ENCODE results near the gene SLC6A7. TPM values are rescaled to one million over a fixed set of nuclear protein-coding genes. Genes with fewer than 3 reads are reported as not detected.

The SLC6A7 gene
- total RNA-seq, result not detected

DNA sequence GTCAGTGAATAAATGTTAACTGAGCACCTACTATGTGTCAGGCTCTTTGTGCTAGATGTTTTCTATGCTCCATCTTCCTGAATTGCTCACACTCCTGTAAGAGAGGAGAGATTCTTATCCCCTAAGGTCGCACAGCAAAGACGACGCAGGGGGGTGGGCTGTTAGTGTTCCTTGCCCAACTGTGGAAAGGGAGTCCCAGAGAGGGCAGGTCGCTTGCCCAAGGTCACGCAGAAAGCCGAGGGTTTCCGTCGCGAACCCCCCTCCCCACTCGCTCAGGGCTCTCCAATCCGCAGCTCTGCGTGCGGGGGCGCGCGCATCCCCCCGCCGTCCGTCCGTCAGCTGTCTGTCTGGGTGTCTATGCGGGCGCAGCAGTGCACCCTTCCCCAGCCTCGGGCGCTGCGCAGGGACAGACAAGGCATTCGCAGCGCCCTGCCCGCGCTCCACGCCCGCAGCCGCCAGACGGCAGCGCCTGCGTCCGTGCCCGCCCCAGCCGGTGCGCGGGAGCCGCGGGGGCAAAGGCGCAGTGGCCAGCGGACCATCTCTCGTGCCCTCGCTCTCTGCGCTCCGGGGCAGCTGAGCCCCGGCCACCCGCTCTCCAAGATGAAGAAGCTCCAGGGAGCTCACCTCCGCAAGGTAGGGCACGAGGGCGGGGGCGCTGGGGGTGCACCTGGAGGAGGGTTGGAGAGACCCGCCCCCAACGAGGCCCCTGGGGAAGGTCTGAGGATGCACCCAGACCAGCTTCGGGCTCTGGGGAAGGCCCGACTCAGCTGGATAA, at the start of gene SLC6A7:
Gene SLC6A7 (plus strand): TSS at position 335 of the 775 bp plus-strand sequence. CDS start 266 bp downstream, at position 601.
- no peak for DNase-seq

DNA sequence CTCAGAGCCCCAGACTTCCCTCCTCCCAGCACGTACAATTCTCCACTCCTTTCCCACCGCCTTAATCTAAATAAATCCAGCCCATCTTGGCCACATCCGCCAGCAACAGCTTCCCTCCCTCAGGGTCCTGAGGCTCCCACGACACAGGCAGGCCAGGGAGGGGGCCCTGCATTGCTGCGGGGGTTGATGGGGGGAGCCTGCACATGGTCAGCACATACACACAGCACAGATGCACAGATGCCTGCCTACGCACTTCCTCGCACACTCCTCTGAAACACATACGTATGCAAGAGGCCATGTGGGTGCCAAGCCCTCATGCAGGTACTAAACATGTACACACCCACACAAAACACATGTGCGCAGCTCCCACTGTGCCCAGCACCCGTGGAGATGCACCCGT, 49.0 kb upstream of the SLC6A7 start:
- DNase-seq, result peak; percentile 72

DNA sequence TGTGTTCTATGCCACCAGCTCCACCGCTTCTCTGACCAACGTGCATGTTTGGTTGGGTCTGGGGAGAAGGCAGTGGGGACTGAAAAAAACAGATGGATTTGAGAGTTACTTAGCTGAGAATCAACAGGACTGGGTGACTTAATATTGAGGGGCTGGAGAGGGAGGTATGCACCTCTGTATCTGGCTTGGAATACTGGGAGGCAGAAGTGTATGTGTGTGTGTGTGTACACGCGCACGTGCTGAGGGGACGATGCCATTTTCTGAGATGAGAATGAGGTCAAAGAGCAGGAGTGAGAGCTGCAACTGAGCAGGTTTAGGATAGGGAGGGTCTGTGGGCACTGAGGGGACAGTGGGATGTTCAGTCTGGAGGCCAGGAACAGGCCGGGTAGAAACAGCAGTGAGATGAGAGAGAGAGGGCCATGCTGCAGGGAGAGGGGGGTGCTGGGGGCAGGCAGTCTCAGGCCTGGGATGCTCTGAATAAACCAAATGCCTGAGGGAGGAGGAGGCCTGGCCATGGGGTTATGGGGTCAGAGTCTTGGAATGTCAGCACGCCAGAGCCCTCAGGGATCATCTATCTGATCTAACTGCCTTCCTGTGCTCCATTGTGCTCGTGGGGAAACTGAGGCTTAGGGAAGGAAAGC, 48.2 kb upstream of the SLC6A7 start:
- no peak for DNase-seq

DNA sequence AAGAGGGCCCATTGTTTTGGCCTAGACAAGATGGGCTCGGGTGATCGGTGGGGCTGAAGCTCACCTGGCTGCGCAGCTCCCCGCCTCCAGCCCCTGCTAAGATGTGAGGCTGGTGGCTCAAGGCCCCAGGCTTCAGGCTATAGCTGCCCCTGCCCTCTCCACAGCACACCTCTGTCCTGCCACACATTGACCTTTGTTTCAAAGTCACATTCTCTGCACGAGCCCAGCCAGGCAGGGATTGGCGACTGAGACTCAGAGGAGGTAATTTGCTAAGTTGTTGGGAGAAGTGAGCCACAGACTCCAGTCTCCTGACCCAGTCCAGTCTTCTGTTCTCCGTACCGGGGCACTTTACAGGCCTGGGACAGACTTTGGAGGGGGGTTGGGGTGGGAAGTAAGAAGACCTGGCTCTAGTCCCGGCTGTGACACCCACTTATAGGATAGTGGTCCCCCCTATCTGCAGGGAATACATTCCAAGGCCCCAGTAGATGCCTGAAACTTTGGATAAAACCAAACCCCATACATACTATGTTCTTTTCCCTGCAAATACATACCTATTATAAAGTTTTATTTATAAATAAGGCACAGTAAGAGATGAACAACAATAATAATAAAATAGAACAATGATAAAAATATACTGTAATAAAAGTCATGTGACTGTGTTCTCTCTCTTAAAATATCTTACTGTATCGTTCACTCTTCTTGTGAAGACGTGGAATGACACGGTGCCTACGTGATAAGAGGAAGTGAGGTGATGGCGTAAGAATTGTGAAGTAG, 47.5 kb upstream of the SLC6A7 start:
- no peak for DNase-seq

DNA sequence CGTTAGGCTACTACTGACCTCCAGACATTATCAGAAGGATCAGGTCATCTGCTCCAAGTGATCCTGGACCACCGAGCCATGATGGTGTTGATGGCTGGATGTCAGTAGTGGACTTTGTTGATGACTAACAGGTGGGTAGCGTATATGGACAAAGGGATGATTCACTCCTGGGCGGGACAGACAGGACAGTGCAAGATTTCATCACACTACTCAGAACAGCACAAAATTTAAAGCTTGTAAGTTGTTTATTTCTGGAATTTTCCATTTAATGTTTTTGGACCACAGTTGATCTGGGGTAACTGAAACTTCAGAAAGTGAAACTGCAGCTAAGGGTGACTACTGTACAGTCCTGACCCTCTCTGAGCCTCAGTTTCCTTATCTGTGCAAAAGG, 46.9 kb upstream of the SLC6A7 start:
- DNase-seq, result peak; percentile 51

DNA sequence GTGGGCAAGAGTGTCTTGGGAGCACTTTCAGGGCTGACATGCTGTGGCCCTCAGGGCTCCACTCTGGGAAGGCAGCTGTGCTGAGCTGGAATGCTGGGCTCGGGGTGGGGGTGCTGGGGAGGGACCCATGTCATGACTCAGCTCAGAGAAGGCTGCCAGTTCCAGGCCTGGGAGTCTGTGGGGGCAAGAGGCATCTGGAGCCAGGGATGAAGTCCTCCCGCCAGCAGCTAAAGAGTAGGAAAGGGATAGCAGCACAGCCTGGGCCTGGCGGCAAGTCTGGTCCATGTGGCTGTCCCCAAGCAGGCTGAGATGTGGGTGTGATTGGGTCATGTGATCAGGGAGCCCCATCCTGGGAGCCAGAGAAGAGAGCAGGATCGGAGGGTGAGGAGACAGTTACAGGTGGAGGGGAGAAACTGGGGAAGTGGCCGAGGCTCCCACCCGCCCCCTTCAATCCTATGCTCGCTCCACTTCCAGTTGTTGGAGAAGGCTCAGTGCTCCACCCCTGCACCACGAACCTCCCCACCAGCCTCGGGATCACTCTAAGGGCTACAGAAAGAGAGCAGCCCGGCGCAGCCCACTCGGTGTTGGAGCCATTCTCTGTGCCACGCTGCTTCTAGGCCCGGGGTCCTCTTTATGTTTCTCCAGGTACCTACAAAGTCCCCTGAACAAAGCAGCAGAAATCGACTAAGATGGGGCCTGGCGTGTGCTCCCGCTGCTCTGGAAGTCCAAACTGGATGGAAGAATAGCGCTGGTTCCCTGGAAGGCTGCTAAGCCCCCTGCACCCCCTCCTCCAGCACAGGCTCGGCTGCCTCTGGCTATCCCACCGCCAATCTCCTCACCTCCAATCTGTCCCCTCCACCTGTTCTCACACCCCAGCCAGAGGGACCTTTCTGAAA, 46.3 kb upstream of the SLC6A7 start:
- DNase-seq, result peak; percentile 66

DNA sequence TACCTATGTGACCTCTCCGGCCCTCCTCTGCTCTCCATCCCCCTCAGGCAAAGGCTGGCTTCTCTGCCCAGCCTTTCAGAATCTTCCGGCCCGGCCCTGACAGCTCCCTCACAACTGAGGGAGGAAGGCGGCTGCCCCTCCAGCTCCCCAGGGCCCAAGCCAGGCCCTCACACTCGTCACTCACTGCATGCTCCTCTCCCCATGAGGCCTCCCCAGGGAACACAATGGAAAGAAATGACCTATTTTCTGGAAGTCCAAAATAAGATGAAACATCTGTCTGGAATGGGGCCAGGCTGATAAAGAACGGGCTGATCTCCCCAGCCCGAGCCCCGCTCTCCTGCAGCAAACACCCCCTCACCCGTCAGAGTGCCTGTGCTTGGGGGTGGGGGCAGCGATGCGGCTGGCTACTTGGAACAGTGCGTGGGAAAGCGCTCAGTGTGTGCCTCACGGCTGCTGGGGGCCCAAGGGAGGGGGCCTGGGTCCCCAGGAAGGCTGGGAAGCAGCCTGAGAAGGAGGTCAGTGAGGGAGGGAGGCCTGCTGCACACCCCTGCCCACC, 45.5 kb upstream of the SLC6A7 start:
- DNase-seq, result peak; percentile 66

DNA sequence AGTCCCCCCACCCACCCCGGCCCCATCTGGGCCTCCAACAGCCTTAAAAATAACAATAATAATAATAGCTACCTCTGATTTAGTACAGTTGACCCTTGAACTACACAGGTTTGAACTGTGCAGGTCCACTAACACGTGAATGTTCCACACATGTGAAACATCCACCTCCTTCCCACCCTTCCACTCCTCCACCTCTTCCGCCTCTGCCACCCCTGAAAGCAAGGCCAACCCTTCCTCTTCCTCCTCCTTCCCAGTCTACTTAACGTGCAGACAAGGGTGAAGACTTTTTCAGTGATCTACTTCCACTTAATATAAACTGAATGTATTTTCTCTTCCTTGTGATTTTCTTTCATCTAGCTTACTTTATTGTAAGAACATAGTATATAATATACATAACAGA, 45.0 kb upstream of the SLC6A7 start:
- no peak for DNase-seq

DNA sequence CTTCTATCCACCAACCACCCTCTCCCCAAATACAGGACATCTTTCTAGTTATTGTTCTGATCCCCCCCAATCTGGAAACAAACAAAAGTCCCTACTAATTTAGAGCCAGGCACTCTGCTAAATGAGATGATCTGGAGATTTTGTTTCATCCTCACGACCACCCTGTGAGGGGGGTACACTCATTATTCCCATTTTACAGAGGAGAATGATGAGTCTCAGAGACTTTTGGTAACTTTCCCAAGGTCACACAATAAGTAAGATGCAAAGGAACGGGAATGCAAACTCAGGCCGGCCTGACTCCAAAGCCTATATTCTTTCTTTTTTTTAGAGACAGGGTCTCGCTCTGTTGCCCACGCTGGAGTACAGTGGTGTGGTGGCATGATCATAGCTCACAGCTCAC, 43.6 kb upstream of the SLC6A7 start:
- no peak for DNase-seq

DNA sequence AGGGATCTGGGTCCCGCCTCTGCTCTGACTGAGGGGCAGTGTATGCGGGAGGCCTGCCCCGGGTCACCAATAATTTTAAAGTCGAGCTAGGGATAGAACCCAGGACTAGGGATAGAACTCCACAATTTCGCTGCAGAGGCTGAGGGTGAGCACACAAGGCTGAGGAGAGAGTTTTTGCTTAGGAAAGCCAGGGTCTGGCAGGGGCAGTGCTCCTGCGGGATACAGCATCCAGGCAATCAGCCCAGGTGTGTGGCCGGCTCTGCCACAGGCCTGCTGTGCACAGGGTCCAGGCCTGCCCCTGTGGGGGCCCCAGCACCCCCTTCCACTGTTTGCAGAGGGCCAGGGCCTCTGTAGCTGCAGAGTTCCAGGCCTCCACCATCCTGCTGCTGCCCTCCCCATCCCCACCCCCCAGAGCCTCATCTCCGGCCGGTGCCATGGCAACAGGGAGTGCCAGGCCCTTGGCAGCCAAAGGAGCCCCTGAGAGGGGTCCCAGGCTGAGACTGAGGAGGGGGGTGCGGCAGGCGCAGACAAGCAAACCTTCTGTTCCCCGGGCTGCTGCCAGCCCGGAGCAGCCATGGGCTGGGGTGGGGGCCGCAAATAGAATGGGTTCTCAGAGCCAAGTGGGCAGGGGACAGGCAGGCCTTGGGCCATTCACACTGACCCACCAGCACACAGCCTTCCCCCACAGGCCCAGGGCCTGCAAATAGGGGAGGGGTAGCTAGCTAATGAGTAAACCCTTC, 42.8 kb upstream of the SLC6A7 start:
- peak; percentile 78 for DNase-seq

DNA sequence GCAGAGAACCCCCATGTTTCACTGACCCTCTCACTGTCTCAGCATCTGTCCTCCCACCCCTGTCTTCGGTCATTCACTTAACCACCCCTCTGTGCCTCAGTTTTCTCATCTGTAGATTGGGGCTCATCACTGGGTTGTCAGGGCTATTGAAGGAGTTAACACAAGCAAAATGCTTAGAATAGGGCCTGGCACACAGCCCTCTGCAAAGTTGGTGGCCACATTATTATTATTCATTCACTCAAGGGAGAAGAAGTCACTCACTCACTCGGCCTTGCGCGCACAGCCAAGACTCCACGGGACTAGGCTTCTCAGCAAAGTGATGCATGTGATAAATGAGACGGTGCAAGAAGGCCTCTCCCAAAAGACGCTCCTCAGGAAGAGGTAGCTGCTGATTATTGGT, 42.2 kb upstream of the SLC6A7 start:
- DNase-seq, result no peak

DNA sequence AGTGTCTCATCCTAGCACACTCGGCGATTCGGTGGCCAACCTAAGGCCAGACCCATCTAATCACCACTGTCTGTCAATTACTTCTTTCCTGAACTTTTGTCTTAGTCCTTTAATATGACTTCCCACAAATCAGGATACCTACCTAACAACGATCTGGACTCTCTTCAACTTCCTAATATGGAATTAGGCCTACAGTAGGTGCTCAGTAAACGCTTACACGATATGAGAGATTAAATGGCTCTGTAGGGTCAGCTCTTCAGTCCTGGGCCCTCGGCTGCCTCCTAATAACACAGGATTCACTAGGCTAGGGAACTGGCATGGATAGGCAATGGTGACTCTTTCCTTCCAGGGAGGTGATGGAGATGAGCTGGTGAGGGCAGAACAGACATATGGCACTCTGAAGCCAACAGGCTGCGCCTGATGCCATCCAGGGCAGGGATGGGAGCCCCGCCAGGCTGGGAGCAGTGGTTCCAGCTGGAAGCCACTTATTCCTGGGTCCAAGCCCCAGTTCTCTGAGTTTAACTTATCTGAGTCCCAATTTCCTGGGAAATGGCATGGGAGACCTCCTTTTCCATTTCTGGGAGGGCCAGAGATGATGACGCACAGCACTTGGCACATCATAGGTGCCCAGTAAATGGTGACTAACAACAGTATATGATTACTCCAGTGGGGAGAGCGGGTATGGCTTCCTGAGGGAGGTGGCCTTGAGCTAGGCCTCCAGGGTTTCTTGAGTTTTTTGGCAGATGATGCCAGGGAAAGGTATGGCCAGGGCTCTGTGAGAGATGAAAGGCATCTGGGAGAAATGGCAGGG, 41.5 kb upstream of the SLC6A7 start:
- no peak for DNase-seq

DNA sequence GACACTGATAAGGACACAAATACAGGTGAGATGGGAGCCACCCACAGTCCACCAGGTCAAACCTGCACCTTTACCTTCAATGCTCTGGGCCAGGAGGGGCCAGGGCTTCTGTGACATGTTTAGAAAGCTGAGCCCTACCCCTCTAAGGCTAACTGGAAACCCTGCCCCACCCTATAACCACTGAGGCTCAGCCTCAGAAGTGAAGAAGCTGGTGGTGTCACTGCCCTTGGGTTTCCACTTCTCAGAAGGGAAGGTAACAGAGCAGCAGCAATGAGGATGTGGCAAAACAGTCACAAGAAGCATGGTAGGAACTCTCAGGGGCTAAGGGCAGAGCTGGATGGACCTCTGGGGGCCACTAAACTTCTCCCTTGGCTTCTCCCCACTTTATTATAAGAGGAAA, 40.2 kb upstream of the SLC6A7 start:
- DNase-seq, result no peak

DNA sequence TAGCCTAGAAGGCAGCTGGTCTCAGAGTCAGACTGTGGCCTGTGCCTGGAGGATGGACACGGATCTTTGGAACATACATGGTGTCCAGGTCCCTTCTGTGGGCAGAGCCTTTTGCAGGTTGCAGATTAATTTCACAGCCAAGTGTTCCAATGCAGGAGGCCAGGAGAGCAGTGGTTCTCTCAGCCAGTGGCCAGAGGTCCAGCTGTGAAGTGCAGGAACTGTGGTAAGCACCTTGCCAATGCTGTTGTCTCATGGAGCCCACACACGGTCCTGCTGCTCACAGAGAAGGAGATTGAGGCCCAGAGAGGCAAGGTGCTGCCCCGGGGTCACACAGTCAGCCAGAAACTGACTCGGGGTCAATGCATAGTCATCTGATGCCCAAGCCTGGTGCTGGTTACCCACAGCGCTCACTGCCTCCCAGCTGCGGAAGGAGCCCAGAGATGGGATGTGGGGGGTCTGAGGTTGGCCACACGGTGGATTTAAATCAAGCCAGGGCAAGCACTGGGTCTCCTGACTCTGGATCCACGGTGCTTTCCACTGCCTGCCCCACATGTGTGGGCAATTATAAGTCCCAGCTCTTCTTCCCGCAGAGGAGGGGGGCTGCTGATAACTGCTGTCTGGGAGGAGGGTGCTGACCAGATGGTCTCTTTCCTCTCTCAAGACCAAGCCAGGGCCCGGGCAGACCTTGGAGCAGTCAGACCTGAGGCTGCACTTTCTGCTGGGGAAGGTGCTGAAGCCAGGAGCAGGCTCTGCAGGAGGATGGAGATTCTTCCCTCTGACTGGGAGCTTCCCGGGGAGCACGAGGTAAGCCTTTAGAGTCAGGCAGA, 37.0 kb upstream of the SLC6A7 start:
- no peak for DNase-seq

DNA sequence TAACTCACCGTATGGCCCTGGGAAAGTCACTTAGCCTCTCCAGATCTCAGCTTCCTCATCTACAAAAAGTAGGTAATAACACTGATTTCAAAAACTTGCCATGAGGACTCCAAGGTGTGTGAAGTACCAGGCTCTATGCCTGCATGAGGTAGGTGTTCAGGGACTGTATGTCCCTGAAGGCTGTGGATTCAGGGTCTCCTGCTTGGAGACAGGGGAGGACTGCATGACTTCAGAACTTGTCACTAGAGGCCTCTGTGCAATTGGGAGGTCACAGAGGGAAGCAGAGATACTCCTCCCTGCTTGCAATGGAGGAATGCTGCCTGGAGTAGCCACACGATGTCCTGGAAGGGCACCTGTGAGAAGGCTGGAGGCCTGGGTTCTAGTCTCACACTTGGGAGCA, 36.4 kb upstream of the SLC6A7 start:
- no peak for DNase-seq

DNA sequence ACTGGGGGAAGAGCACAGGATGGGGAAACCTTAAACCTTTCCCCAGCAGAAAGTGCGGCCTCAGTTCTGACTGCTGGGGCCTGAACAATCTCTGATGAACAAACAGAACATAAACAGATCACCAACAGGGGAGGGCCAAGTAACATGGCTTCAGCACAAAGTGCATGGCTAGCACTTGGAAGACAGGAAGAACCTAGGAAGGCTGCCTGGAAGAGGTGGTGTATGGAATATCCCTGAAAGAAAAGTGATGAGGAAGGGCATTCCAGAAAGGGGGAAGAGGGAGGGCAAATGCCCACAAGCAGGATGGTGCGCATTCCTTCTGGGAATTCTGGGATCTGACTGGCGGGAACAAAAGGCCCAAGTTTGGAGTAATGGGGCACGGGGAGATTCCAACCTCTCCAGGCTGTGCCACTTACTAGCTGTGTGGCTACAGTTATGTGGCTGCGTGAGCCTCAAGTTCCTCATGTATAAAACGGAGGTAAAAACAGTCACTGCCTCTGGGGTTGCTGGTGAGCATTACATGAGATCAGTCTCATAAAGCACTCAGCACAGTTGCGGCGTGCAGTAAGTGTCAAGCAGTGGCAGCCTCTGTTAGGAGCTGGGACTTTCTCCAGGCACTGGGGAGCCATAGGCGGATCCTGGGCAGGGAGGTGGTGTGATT, 35.8 kb upstream of the SLC6A7 start:
- no peak for DNase-seq

DNA sequence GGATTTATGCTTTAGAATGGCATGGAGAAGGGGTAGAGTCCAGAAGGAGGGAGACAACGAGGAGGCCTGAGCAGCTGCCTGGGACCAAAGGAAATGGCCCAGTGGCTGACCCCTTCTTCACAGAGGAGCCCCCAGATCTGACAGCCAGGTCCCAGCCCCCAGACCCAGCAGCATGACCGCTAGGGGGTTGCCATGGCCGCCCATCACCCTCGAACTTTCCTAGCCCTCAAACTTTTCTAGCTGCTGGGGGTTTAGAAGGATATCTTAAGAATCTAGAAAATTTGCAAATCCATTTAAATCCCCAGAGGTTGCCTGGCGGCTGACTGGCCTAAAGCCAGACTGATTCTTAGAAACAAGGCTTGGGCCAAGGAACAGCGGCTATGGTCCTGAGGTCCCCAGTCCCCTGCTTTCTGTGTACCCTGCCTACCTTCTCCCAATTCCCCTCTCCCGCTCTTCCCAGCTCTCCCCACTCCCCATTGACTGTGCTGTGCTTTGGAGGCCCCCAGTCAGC, 35.2 kb upstream of the SLC6A7 start:
- no peak for DNase-seq

DNA sequence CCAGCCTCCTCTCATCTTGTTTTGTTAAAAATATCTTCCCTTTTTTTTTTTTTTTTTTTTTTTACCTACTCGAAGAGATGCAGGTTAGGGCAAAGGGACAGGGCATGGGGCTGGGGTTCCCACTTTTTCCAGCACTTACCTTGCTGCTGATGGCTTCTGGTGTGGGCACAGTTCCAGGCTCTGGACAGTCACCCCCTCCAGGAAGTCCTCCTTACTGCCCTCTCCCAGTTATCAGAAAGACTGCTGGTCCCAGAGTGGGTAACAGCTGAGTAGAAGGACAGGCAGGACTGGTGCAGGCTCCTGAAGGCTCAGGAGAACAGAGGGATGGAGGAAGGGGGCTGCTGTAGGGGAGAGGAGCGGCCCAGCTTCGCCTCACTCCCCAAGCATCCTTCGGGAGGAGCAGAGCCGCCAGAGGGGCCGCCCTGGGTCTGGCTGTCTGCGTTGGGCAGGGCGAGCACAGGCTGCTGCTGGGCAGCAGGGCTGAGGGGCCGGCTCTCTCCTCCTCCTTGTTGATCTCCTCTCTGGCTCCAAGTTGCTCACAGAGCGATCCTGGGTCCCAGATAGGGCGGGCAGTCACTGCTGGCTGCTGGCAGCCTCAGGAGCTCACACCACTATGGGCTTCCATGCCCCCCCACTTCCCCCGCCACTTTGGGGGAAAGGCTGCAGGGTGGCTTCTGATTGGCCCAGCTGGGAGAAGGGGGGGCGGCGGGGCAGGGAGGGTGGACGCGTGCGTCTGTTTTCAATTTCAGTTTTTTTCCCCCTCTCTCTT, 34.4 kb upstream of the SLC6A7 start, which contains the start of gene PDGFRB:
Gene PDGFRB (minus strand): TSS at position 588 of the 769 bp plus-strand sequence. CDS start 18,798 bp downstream, outside the sequence.
- peak; percentile 91 for DNase-seq
